A673 (cell line): Measurements from ENCODE around the gene WNT3.

Experiments used
- EZH2 ChIP-seq: fragments of 200-600 bp; sonication (generic); IDR thresholded peaks from 2 replicates; pipeline ENCODE4 v1.6.1; 2017; ENCODE audit warnings: borderline replicate concordance, low read depth, mild to moderate bottlenecking, mixed read lengths, antibody characterized with exemption, low read length; ENCODE audit not compliant: poor library complexity, severe bottlenecking
- TF ChIP-seq, protein P1 (sequence below): fragments of 300-800, 200-600 bp; sonication (generic); conservative IDR thresholded peaks from 2 replicates; pipeline ENCODE4 v1.5.1; 2017; ENCODE audit warnings: low read depth, mild to moderate bottlenecking, antibody characterized with exemption, low read length, moderate library complexity, mixed read lengths

- TF ChIP-seq, protein P1, sequence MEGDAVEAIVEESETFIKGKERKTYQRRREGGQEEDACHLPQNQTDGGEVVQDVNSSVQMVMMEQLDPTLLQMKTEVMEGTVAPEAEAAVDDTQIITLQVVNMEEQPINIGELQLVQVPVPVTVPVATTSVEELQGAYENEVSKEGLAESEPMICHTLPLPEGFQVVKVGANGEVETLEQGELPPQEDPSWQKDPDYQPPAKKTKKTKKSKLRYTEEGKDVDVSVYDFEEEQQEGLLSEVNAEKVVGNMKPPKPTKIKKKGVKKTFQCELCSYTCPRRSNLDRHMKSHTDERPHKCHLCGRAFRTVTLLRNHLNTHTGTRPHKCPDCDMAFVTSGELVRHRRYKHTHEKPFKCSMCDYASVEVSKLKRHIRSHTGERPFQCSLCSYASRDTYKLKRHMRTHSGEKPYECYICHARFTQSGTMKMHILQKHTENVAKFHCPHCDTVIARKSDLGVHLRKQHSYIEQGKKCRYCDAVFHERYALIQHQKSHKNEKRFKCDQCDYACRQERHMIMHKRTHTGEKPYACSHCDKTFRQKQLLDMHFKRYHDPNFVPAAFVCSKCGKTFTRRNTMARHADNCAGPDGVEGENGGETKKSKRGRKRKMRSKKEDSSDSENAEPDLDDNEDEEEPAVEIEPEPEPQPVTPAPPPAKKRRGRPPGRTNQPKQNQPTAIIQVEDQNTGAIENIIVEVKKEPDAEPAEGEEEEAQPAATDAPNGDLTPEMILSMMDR, result no peak
- no peak for TF ChIP-seq EZH2
These were observed 90.7 kb downstream of the WNT3 start for GRCh38 chr17:46727572-46728348.
